Stimulated activated CD4-positive, alpha-beta T cell treated with anti-CD3 and anti-CD28 coated beads, Interleukin-4, amount 100 ng/mL, for 48 hours (primary cell): Measurements from ENCODE around the gene PDLIM7.

Experiments
- DNase-seq, 2 donors: peaks; one replicate each; pipeline ENCODE4 v3.0.0-alpha.2; 2020; ENCODE audit warnings: low read depth in 2 of 2

The PDLIM7 gene

GRCh38 chr5:177524941-177525655, 27.7 kb upstream of the PDLIM7 start:
- no peak for DNase-seq

DNA sequence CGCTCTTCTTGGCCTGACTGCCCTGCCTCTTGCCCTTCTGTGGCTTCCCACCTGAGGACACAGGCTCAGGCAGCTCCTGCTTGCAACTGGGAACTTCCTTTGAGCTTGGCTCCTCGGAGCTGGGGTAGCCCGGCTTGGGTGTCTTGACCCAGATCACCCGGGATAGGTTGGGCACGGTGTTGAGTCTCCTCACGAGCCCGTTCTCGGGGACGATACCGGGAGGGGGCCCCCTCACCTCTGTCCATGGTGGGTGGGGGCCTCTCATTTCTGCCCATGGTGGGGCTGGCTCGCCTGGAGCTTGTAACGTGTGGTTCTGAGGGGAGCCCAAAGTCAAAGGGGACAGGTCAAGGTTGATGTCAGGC, 27.1 kb upstream of the PDLIM7 start:
- DNase-seq = no peak

DNA sequence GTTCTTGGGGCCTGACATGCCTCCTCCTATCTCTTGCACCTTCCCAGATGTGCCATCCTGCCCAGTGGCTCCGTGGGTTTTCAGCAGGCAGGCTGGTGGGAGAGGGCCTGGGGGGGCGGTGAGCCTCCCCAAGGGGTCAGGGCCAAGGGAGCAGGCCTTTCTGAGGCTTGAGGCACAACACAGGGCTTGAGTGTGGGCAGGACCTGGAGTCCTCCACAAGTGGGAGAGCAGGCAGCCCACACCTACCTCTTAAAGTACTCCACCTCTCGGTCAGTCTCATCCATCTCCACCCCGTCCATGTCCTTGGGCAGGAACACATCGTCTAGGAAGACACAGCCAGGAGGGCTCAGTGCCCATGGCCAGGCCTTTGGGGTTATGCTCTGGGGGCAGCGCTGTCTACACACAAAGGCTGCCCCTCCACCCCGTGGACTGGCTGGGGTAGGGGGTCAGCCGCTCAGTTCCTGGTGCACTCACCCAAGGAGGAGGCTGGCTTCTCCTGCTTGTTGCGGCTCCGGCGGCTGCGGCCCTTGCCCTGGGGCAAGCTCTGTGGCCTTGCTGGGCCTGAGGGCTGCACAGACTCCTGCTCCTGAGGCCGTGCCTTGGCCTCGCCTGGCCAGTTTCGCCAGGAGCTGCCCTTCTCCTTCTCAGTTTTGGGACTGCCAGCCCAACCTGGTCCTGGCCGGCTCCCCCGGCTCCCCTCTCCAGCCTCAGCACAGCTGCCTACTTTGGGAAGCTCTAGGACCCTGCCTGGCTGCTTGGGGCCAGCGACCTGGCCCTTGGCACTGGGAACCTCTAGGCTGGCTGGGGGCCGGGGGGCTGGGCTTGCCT, 26.5 kb upstream of the PDLIM7 start:
- no peak for DNase-seq

DNA sequence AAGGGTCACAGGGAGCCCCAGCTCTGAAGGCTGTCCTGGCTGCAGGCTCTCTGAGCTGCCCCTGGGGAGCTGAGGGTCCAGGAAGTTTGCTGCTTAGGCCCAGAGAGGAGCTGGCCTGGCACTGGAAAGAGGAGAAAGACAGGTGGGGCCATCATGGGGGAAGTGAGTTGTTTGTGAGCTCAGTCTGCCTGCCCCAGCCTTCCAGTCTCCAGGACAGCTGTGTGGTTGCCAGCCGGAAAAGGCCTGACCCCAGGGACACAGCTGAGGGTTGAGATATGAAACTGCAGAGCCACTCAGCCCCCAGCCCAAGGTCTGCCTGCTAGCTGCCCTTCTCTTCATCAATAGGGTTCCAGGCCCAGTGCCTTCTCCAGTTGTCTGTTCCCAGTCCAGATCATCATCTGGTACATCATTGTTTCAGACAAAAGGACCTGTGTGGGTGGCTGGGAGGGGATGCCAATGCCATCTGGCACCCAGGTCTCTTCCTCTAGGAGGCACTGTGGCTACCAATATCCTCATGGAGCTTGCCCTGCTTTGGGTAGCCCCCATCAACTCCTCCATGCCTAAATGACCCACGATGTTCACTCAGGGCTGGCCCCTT, 23.6 kb upstream of the PDLIM7 start:
- DNase-seq = no peak

DNA sequence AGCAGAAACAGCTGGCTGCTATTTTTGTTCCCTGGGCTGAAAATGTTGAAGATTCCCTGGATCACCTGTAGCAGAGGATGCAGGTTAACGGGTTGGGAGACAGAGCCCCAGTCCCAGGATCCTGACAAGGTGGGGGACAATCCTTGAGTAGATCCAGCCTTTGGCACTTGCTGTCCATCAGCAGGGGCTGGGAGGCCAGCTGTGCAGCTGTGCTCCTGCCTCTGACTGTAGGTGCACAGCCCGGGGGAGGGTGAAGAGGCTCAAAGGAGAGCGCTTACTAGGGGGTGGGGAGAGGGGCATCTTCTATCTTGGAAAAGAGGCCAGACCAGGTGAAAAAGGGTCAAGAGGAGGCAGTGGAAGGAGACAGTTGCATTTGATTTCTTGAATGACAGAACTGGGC, 22.9 kb upstream of the PDLIM7 start:
- no peak for DNase-seq

DNA sequence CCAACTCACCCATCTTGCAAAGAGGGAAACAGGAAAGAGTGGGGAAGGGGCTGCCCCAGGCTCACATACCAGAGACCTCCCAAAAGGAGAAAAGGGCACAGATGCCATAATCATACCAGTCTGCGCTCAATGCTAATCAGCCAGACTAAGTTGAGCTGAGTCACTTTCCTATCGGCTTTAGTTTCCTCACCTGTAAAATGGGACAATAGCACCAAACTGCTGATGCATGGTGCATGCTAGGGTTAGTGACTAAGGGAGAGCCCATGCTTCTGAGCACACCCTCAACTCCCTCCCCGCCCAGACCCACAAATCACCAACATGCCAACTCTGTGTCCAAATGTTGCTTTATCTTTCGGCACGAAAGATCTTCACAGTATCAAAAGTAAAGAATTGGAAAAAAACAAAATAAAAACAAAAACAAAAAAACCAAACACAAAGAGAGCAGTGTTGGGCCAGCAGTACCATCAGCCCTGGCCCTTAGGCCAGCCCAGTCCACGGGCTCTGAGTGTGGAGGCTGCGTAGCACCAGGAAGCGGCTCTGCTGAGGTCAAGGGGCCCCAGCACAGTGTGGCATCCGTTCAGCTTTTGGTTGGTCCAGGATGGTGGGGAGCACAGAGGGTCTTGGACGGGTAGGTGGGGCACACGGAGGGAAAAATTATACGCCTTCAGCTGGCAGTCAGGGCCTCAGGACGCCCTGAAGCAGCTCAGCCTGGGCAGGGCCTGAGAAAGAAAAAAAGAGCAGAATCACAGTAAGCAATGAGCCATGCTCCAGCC, 22.2 kb upstream of the PDLIM7 start:
- no peak for DNase-seq

DNA sequence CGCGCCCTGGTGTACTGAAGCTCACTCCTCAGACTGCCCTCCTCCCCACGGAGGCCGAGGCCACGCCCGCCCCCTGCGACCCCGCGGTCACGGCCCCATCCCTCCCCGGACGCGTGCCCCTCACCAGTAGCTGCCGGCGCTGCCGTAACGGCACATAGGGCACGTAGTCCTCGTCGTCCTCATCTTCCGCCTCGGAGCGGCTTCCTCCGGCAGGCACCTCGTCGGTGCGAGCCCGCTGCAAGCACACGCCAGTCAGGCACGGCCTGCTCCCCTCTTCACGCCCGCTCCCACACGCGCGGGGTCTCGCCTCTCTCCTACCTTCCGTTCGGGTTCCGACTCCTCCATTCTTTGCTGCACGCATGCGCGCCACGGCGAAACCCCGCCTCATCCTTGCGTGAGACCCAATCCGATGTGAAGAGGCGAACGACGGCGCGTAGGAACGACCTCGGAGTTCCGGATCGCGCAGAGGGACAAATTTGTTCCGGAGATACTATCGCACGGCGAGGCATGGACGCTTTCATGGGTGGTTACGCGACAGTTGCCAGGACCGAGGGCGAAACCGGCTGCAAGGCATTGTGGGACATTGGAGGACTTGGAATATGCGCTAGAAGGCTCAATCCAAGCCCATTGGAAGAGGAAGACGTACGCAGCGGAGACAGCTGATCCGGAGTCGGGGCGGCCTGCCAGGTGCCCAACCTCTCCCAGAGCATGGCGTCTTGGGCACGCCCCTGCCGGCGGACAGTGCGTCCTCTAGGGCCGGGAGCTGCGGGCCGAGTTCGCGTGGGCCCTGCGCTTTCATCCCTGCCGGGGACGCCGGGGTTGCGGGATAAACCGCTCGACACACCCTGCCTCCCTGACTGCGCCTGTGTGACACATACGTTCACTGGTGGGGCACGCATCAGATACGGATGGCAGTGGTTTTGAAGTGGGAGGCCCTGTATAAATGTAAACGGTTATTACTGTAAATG, 19.5 kb upstream of the PDLIM7 start, which contains the start of gene DDX41:
TSS of gene DDX41 (minus strand) at position 361 of the 968 bp plus-strand sequence. CDS start at position 345, 16 bp downstream.
- peak; percentile 92 to 95 for DNase-seq

DNA sequence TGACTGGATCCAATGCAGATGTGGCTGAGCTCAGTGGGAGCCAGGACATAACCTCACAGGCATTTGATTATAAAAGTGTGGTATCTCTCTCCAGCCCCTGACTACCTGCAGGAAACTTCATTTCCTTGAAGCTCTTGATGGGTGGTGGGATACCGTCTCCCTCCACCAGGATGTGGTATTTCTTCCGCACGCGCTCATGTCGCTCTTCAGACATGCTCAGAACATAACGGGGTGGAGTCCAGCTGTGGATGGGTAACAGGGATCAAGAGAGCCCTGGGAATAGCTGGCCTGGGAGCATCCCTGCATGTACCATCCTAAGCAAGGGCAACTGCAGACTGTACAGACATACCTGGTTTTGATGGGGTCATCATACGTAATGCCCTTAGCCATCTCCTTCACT, 18.2 kb upstream of the PDLIM7 start:
- no peak for DNase-seq

DNA sequence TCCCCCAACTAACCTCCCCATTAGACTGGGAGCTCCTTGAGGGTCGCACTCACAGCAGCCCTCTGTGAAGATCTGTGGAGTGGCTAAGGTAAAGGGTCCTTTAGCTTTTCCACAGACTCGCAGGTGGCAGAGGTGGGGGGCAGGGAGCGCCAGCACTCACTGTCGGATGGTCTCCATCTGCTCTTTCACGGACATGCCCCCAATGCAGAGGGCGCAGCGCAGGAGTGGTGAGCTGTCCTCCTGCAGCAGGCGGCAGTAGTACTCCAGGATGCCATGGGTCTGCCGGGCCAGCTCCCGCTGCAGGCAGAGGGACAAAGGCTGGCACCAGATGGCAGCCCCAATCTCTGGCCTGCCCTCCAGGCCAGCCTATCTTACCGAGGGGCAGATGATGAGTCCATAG, 17.1 kb upstream of the PDLIM7 start:
- DNase-seq = no peak

DNA sequence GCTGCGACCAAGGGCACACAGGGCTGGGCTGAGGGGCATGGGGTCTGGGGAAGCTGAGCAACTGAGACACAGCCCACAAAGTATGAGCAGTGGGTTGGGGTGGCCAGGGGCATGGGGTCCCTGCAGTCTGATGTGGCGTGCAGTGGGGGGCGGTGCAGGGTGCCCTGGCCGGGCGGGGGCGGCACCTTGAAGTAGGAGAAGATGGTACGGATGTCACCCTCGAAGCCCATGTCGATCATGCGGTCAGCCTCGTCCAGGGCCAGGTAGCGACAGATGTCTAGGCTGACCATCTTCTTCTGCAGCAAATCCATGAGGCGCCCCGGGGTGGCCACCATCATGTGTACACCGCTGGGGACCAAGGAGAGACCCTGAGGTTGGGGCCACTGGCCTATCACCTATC, 16.1 kb upstream of the PDLIM7 start:
- DNase-seq = no peak

GRCh38 chr5:177512736-177513380, 15.5 kb upstream of the PDLIM7 start:
- DNase-seq = no peak

DNA sequence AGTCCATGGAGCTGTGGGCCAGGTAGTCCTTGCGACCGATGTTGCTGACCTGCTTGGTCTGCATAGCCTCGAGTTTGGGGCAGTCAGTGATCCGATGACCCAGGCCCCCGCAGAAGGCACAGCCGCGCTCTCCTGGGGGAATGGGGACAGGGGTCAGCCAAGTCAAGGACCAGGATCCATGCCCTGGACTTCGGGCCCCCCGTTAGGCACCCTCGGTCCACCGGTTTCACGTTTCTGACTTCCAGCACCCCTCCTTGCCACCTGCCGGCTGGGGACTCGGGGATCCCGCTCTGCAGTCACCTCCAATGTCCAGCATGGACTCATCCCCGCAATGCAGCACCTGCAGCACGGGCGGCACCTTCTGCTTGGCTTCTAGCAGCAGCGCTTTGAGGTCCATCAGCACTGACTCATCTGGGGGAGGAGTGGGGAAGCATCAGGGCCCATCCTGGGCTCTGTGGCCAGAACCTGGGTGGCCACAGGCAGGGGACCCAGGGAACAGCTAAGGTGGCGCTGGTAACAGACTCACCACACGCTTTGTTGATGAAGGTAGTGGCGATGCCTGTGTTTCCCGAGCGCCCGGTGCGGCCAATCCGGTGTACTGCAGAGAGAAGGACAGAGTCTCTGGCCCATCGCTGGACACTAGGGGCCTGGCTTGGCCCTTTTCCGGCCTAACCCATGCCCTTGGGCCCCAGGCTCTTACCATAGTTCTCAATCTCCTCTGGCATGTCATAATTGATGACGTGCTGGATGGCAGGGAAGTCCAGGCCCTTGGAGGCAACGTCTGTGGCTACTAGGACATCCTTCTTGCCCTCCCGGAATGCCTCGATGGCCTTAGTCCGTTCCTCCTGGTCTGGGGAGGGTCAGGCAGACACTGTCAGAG, 14.6 kb upstream of the PDLIM7 start:
- DNase-seq = no peak

DNA sequence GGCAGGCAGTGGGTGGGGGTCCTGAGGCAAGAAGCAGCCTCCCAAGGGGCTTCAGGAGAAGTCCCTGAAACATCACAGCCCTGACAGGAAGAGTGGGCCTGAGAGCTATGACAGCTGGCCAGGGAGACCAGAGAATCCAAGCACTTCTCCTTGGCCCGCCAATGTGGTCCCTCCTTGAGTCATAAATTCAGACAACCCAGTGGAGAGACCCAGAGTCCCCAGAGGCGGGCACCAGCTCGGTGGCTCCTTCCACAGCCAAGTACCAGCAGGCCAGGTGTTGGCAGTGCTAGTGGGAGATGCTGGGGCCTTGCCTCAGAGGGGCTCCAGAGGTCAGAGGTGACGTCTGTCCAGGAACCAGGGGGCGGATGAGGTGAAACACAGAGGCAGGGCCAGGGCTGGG, 13.8 kb upstream of the PDLIM7 start:
- no peak for DNase-seq

GRCh38 chr5:177510567-177511053, 13.2 kb upstream of the PDLIM7 start:
- no peak for DNase-seq

DNA sequence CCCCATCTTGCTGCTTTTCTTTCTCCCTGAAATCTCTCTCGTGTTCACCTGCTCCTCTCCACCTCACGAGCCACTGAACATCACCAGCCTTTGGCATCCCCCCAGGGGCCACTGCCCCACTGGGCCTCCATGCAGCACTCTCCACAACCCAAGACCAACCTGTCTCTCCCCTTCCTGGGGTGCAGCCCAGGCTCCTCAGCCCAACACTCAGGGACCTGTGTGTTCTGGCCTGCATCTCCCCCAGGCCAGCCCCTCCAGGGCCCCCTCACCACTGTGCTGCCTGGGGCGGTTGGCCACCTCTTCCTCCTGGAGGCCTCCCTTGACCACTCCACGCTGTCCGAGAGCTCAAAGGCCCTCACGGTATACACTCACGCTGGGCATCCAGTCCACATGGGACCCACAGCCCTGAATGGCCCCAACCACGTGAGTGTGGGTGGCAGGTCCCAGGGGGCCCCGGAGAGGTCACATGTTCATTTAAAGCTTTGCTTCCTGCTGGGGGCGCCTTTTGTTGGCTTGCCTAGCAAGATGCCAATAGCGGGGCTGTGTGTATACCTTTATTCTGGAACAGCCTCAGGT, 12.7 kb upstream of the PDLIM7 start:
- no peak for DNase-seq

DNA sequence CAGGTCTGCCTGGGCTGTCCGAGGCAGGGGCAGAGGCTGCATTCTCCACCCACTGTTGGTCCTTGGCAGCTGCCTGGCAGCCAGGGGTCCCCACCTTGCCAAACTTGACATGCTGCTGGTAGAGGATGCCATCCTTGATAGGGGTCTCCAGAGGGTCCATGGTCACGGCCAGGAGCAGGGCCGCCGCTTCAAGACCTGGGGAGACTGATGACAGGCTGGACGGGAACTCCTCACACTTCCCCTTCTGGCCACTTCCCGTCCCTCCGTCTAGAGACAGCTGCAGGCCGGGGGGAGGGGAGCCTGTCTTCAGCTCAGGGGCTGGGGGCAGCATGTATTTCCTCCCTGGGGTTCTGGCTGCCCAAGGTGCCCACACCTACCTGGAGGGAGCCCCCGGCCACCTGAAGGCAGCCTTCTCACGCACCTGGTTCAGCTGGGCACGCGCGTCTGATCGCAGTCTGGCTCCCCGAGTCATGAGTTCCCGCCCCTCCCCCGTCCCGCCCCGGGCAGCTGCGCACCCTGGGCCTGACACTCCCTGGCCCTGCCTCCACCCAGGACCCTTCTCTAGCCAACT, 12.1 kb upstream of the PDLIM7 start, which contains the start of gene DOK3:
TSS of gene DOK3 (minus strand) at position 446 of the 571 bp plus-strand sequence. CDS start at position 160, 286 bp downstream.
- DNase-seq = no peak

DNA sequence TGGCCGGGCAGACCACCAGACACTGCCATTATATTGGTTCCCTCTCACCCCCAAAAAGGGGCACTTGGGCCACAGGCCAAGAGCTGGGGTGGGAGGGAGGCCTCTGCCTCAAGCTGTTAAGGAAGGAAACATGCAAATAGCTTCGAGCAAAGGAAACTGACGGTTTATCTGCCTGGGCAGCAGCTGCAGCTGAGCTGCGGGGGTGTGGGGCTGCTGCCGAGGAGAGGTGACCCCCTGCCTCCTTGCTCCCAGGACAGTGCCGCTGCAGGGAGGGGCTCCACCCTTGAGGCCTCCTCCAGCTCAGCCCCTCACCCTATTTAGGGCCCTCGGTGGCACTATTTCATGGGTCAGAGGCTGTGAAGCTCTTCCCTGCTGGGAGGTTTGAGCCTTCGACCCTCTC, 11.4 kb upstream of the PDLIM7 start:
- no peak for DNase-seq

DNA sequence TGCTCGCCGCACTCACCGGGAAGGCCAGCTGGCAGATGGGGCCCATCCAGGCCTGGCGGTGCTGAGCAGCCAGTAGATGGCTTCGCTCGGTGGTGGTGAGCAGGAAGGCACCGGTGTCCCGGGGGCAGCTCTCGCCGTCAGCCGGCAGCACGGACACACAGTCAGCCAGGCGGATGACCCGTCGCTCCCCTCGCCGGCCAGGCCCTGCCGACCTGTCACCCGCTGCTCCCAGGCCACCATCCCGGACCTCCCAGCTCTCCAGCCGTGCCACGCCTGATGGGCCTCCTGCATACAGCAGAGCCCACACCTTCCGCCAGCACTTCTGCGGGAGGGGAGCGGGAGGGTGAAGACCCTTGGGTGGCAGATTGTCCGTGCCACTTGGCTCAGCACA, 10.8 kb upstream of the PDLIM7 start:
- DNase-seq = no peak
